ENCODE measurements around the gene XCR1.
"Not testable (repeated sequence)": the region's sequence is repeated elsewhere in the genome, so short reads cannot be mapped to it uniquely, and the experiment has no call there.

Gene XCR1, protein sequence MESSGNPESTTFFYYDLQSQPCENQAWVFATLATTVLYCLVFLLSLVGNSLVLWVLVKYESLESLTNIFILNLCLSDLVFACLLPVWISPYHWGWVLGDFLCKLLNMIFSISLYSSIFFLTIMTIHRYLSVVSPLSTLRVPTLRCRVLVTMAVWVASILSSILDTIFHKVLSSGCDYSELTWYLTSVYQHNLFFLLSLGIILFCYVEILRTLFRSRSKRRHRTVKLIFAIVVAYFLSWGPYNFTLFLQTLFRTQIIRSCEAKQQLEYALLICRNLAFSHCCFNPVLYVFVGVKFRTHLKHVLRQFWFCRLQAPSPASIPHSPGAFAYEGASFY

DNA sequence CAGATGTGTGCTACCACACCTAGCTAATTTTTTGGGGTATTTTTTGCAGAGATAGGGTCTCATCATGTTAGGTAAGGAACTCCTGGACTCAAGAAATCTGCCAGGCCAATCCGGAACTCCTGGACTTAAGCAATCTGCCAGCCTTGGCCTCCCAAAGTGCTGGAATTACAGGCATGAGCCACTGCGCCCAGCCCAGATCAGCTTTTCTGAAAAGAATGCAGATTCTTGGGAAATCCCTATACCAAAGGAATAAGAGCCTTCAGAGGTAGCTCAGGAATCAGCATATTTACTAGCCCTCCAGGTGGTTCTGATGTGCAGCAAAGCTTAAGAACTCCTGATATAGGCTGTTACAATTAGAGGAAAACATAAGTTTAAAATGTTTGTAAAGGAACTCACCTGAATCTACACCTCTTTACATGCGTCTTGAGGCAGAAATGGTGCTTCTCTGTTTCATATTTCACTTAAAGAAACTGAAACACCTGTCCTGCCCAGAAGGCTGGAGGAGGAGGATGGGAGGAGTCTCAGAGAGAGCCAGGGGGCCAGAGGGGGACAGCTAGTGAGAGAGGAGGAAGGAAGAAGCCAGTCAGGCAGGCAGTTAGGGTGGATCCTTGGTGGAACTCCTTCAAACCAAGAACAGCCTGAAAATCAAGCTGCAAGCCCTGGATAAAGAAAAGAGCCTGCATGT lies at the start of gene XCR1:
XCR1 (minus strand) TSS at position 463 of the 685 bp plus-strand sequence. CDS start 5,536 bp downstream, outside the sequence.
- no peak for DNase-seq

DNA sequence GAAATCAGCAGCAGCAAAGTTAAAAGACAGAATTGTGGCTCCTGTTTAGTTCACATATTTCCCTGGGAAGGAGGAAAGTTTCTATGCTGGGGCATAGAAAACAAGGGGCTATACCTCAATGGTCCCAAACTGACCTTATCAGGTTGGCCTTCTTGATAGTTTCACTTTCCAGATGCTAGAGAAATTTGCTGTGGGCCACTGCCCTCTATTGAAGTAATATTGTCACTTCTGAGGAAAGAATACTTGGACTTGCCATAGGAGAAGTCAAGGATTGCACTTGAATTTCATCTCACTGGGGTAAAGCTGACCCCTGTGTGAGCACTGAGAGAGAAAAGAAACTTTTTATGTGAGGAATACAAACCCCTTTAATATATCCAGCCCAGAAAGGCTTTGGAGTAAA lies 49.3 kb upstream of the XCR1 start:
- DNase-seq = no peak

DNA sequence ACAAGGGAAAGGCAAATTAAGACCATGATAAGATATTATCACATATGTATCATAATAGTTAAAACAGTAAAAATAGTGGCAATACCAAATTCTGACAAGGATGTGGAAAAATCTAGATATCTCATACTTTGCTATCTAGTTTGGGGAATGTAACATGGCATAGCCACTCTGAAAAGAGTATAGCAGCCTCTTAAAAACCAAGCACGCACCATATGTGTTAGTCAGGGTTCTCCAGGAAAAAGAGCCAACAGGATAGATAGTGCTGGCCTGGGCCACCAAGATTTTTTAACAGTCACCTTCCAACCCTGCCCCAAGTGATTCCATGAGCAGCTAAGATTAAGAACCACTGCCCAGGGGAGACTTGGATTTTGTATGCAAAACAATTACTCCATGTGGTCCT lies 48.5 kb upstream of the XCR1 start:
- no peak for DNase-seq

DNA sequence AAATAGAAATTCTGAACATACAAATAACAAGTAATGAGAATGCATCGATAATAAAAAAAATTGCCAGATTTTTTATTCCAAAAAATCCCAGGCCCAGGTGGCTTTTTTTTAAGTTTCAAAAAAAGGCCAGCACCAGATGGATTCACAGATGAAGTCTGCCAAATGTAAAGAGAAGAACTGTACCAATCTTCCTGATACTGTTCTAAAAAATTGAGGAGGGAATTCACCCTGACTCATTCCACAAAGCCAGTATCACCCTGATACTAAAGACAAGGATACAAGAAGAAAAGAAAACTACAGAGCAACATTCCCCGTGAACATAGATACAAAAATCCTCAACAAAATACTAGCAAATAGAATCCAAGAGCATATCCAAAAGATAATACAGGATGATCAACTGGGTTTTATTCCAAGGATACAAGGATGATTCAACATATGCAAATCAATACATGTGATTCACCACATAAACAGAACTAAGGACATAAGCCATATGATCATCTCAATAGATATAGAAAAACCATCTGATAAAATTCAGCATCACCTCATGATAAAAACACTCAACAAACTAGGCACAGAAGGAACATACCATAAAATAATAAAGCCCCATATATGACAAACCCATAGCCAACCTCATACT lies 44.1 kb upstream of the XCR1 start:
- DNase-seq = no peak

DNA sequence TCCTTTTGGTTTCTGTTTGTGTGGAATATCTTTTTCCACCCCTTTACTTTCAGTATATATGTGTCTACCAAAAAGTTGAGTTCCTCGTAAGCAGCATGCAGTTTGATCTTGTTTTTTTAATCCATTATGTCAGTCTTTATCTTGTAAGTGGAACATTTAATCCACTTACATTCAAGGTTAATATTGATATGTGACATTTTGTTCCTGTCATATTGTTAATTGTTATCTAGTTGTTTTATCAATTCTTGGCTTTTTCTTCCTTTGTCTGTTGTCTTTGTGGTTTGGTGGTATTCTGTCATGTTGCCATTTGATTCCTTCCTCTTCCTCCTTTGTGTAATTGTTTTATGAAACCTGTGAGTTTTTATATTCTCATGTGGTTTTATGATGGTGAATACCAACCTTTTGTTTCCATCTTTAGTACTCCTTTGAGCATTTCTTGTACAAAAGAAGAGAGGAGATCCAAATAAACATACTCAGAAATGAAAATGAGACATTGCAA lies 43.4 kb upstream of the XCR1 start:
- DNase-seq = no peak

DNA sequence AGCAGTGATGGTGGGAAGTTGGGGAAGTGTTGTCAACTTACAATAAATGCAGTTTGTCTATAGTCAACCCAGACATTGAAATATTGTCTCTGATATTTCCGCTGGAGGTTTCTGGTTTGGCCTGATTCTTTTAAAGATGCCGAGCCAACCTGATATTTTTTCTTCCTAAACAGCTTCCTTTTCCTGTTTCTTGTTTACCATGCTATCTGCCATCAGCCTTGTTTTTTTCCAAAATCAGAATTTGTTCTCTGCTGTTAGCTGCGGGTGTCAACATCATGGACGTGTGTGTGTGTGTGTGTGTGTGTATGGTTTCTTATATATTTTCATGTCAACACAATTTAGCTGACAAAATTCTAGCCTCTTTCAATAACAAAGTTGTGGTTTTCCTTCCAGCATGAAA lies 41.2 kb upstream of the XCR1 start:
- no peak for DNase-seq

DNA sequence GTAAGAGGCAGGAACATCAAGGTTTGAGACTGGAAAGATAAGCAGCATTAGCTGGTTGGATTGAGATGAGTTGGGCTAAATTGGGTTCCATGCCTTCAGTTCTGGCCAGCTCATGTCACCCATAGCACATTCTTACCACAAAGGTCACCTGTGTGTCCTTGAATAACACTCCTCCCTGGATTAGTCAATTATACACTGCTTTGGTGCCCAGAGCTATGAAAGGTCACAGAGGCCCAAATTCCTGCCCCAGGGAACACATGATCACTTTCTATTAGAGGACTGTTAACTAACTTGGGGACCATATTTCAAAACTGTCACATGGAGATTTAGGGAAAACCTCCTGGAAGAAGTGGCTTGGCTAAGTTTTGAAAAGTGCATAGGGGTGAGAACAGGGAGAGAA lies 40.1 kb upstream of the XCR1 start:
- no peak for DNase-seq

DNA sequence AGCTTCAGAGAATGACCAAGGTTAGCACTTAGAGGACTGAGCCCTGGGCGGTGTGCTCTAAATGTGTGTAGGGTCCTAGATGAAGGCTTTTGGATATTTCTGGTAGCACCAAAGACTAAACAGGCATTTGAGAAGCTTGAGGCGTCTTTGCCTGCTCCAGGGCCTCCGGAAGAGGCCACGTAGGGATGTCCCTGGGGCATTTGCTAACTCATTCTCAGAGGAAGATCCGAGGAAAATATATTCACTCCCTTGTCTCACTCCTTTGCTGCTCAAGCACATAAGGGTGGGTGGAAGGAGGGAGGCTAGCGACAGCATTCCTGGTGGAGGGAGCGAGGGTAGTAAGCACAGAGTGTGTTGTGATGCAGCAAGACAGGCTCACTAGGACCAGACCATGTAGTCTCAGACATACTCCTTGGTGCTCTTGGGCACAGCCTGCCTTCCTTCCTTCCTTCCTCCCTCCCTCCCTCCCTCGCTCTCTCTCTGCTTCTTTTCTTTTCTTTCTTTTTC lies 38.5 kb upstream of the XCR1 start:
- DNase-seq = no peak

DNA sequence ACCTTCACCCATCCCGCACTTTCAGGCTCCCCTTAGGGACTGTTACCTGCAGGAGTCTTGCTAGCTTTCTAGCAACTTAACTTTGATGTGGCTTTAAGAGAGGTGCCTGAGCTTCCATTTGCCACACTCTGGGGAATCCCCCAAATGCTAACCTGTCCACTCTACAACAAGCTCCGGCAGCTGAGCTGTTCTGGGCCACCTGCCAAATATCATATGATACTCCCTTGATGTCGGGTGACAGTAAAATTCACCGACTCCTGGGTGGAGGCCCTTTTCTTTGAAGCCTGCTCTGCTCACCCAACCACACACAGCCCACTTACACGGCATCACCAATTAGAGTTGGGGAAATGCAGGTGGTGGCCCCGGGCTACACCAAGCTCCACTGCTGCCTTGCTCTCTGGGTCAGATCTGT lies 38.0 kb upstream of the XCR1 start:
- DNase-seq = no peak

DNA sequence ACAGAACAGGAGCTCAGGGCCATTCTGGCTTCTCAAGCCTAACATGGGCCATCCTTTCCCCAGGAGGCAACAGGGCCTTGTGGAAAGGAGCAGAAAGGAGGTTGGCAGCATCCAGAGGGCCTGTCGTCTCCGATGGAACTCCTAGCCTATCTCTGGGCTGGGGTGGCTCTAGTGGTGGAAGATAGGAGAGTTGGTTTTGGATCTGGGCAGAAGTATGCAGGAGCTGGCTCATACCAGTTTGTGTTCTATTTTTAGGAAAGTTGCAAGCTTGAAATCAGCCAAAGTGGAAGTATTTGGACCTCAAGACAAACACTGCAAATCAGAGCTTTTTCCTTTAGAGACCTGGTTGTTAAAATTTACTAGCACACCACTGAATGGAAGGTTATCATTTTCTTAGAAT lies 35.4 kb upstream of the XCR1 start:
- no peak for DNase-seq

DNA sequence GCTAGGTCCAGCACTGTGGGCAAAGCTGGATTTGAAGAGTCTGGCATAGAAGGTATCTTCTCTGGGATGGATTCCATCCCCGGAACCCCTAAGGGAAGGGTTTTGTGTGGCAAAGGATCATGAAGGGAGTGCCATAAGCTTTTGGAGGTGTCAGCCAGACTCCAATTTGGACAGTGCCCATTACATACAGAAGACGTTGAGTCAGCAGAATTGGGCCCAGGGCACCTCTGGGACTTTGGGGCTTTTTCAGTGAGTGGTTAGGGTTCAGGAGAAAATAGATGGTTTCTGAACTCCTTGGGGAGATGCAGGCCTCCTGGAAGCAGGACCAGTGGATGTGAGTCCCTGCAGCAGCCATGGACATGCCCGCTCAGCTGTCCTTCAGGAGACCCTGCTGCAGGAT lies 34.6 kb upstream of the XCR1 start:
- no peak for DNase-seq

DNA sequence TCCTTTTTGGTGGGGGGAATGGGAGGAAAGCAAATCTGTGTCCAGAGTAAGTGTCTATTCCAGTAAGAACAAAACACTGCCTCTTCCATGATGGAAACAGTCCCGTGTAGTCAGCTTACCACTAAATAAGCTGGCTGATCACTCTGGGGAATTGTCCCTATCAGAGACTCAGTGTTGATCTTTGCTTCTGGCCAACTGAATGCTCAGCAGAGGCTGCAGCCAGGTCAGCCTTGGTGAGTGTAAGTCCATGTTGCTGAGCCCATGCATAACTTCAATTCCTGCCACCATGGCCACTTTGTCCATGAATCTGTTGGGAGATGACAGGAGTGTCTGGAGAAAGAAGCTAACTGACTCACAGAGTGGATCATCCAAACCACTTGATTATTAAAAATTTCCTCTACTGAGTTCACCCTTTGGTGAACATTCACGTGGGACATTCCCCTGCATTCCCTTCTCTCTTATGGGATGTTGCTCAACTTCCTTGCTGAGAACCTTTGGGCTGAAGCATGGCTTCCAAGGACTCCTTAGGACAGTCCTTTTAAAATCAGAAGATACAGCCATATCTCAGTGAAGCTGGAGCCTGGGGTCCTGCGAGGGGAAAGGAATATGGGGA lies 33.9 kb upstream of the XCR1 start:
- no peak for DNase-seq

DNA sequence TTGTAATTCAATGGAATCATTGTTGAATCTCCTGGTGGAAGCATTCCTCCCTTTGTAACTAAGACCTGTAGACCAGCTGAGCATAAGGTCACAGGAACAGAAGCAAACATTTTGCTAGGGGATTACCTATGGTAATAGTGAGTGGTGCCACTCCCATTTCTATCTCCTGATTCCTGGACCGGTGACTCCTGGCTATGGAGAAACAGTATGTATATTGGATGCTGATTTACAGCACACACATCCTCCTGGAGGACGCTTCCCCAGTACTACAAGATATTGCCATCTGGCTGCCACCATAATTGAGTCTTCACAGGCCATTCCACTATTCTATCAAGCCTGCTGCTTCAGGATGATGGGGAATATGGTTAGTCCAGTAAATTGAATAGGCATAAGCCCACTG lies 33.3 kb upstream of the XCR1 start:
- DNase-seq = no peak

DNA sequence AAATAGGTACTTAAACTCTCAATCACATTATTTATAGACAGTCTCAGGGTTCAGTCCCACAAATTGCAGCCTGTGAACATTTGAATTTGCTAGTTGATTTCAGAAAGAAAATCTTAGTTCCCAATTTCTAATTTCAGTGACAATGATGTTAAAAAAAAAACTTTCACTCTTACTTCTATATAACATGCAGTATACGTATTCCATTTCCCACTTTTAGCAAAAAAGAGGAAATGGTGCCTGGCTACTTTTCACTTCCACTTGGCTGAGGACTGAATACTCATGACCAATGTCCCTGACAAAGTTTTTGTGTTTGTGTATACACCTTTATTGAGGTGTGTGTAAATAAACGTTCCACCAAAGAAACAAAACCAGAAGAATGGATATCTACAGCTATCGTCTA lies 32.1 kb upstream of the XCR1 start:
- DNase-seq = no peak

DNA sequence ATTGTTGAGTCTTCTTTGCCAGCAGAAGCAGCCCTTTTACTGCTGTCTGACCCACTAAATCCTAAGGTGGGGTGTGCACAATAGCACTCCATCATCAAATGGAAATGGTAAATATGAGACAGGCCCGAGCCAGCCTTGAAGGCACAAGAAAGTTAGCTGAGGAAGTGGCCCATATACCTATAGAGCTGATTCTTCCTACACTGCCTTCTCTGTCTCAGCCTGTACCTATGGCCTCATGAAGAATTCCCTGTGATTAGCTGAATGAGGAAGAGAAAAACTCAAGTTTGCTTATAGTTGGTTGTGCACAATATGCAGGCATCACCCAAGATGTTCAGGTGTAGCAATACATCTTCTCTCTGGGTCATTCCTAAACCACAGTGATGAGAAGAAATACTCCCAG lies 31.7 kb upstream of the XCR1 start:
- no peak for DNase-seq

DNA sequence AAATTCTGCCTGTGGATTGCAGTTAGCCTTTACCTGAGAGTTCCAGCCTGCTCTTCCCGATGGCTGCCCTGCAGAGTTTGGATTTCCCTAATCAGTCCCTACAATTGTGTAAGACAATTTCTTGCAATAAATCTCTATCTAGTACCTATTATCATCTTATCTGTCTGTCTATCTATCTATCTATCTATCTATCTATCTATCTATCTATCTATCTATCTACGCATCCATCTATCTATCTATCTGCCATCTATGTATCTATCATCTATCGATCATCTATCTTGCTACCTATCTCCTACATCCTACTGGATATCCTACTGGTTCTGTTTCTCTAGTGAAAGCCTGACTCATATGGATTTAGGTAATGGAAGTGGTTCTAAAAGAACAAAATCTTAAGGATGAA lies 30.4 kb upstream of the XCR1 start:
- no peak for DNase-seq

DNA sequence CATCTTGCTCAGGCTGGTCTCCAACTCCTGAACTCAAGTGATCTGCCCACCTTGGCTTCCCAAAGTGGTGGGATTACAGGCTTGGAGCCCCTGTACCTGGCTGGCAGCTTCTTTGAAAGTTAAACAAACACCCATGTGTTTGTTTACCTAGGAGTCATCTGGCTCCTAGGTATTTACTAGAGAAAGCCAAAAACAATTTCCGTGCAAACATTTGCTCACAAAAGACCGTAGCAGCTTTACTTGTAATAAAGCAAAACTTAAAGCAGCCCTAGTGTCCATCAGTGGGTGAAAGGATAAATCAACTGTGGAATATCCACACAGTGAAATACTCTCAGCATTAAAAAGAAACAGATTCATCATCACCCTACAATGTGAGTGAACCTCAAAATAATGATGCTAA lies 29.4 kb upstream of the XCR1 start:
- DNase-seq = no peak

DNA sequence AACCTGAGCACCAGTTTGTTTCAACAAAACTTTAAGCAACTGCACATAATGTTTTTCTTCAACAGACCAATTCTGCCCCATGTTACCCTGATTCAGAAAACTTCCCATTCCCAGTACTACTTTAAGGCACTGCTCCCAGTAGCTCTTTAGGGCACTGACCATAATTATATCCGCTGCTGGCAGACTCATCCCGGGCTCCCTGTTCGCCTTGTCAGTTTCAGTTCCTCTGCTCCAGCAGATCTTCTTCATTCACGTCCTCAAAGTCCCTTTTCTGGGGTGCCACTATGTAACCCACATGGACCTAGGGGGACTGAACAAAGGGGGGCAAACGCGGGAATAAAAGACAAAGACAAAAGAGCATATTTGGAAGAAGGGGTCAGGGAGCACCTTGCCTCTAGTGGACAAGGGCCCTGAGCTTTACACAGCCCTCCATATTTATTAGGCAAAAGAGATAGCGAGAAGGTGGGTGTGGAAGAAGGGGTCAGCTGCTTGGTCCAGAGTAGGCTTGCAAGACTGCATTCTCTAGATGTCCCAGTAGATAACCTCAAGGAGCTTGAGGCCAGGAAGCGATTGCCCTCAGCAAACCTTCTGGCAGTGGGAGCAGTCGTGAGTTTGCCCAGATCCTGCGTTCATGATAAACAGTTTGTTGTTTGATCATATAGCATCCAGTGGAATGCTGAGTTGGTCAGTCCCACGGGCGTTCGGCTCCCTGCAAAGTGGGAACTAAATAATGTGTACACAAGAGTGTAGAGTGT lies 26.7 kb upstream of the XCR1 start:
- DNase-seq = not testable (repeated sequence)

DNA sequence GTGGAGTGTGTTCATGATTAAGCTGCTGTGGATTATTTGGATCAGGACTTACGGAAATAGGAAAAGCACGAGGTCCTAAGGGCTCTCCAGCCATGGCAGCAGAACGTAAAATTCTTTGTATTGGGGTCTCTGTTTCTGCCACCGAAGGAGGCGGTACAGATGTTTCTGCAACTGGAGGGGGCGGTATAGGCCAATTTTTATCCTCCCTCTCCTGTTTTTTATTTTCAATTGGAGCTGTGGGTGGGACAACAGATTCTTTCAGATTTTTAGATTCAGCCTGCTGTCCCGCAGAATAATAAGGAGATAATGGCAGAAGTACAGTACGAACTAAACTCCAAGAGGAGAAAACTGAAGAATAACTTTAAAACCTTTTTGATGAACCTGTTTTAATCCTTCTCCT lies 26.0 kb upstream of the XCR1 start:
- DNase-seq = not testable (repeated sequence)

DNA sequence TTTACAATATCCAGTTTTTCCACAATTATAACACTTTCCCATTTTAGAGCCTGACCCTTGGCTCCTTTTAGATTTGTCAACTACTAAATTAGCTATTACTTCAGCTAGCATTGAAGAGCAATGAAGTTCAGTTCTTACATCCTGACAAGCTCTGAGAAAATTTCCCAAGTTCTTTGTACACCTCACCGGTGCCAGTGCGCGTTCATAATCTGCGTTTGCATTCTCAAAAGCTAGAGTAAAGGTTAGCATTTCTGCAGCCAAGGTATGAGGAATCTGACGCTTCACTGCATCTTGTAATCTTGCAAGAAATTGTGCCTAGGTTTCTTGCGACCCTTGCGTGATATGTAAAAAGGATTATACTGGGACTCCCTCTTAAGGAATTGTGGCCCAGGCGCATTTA lies 25.2 kb upstream of the XCR1 start:
- no peak for DNase-seq

DNA sequence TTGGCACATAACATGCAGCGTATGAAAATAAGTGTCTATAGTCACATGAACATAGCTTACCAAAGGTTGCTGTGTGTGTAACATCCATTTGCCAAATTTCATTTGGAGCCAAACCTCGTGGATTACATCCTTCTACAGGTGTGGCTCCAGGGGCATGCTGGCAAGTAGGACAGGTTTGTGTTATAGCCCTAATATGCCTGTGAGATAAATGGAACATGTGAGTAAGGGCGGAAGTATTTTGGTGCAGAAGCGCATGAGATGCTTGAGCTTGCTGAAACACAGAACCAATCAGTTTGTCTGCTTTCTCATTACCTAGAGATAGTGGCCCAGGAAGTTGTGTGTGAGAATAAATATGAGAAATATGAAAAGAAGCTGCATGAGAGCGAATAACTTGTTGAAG lies 21.8 kb upstream of the XCR1 start:
- no peak for DNase-seq

DNA sequence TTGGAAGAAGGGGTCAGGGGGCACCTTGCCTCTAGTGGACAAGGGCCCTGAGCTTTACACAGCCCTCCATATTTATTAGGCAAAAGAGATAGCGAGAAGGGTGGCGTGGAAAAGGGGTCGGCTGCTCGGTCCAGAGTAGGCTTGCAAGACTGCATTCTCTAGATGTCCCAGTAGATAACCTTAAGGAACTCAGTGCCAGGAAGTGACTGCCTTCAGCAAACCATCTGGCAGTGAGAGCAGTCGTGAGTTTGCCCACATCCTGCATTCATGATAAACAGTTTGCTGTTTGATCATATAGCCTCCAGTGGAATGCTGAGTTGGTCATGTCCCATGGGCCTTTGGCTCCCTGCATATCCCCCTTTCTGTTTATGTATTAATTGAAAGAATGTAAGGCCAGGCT lies 18.9 kb upstream of the XCR1 start:
- not testable (repeated sequence) for DNase-seq

DNA sequence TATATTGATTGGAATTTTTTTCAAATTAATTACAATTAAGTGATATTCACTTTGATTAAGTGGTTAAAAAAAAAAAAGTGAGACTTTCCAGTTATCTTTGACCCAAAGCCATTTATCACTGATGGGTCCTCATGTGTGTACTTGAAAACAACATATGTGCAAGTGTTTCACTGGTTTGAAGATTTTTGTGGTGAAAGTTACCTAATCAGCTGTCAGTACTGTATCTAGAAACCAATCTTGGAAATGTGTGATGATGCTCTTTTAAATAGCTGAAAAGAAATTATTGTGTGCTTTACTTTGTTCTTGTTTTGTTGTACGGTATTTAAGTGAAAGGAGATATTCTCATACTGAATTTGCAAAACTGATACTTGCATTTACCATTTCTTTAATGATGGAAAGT lies 11.6 kb upstream of the XCR1 start:
- DNase-seq = no peak
